ENCODE measurements around the gene ACR.
"Not testable (repeated sequence)": the region's sequence is repeated elsewhere in the genome, so short reads cannot be mapped to it uniquely, and the experiment has no call there.

Gene ACR

GRCh38 chr22:50733521-50734342, 4.3 kb upstream of the ACR start:
- DNase-seq, result no peak

- DNase-seq, result no peak
These were observed 3.6 kb upstream of the ACR start for GRCh38 chr22:50734343-50734771.

GRCh38 chr22:50734986-50735738, 2.8 kb upstream of the ACR start:
- no peak for DNase-seq

GRCh38 chr22:50735739-50736030, 2.3 kb upstream of the ACR start:
- DNase-seq, result no peak

GRCh38 chr22:50738649-50739227, 734 bp downstream of the ACR start:
- DNase-seq, result no peak

GRCh38 chr22:50739279-50739691, 1.3 kb downstream of the ACR start:
- no peak for DNase-seq

GRCh38 chr22:50739894-50740293, 1.9 kb downstream of the ACR start:
- no peak for DNase-seq

GRCh38 chr22:50740714-50741113, 2.7 kb downstream of the ACR start:
- not testable (repeated sequence) for DNase-seq

- not testable (repeated sequence) for DNase-seq
These were observed 6.4 kb downstream of the ACR start for GRCh38 chr22:50744424-50744823.

GRCh38 chr22:50747521-50747920, 9.5 kb downstream of the ACR start:
- not testable (repeated sequence) for DNase-seq

GRCh38 chr22:50748630-50749029, 10.6 kb downstream of the ACR start:
- DNase-seq, result not testable (repeated sequence)

GRCh38 chr22:50749302-50750074, 11.5 kb downstream of the ACR start:
- not testable (repeated sequence) for DNase-seq

- not testable (repeated sequence) for DNase-seq
These were observed 17.2 kb downstream of the ACR start for GRCh38 chr22:50755251-50755650.

- not testable (repeated sequence) for DNase-seq
These were observed 18.4 kb downstream of the ACR start for GRCh38 chr22:50756406-50756805.

GRCh38 chr22:50756949-50757491, 19.0 kb downstream of the ACR start:
- peak; percentile 59 for DNase-seq

GRCh38 chr22:50759597-50760341, 21.8 kb downstream of the ACR start:
- DNase-seq, result not testable (repeated sequence)

GRCh38 chr22:50761829-50762228, 23.8 kb downstream of the ACR start:
- DNase-seq, result not testable (repeated sequence)

GRCh38 chr22:50764288-50764687, 26.3 kb downstream of the ACR start:
- DNase-seq, result not testable (repeated sequence)

- DNase-seq, result peak; percentile 13
These were observed 37.1 kb downstream of the ACR start for GRCh38 chr22:50775132-50775531.

GRCh38 chr22:50777631-50778030, 39.6 kb downstream of the ACR start:
- DNase-seq, result not testable (repeated sequence)

GRCh38 chr22:50780244-50780643, 42.2 kb downstream of the ACR start:
- DNase-seq, result peak; percentile 15

- not testable (repeated sequence) for DNase-seq
These were observed 44.2 kb downstream of the ACR start for GRCh38 chr22:50782253-50782652.

All from stimulated activated CD4-positive, alpha-beta T cell treated with anti-CD3 and anti-CD28 coated beads, Interleukin-1b, Interleukin-23, amount 100 ng/mL, for 48 hours (primary cell).